SK-N-SH (cell line): ENCODE results near the gene CSRP2. TPM values are rescaled to one million over a fixed set of nuclear protein-coding genes. Genes with fewer than 3 reads are reported as not detected.
A peak's percentile ranks its signal among the peaks of the same experiment; 100 is the strongest.

Experiments
- CTCF ChIA-PET: fragments of 300-600, 350-600 bp; formaldehyde crosslinking; extraction: SDS; loops from one replicate; lab custom pipeline; 2021; lab: Yijun Ruan, JAX
- POLR2A ChIA-PET: fragments of 350-600 bp; sonication (Branson Sonifier 250); formaldehyde crosslinking; extraction: SDS; loops from one replicate; lab custom pipeline; 2020; ENCODE audit warnings: antibody characterized with exemption, inconsistent platforms; lab: Yijun Ruan, JAX
- DNase-seq: peaks from one replicate; pipeline ENCODE4 v3.0.0; 2012
- H2AFZ ChIP-seq: fragments of 200-600 bp; sonication (generic); 2 replicates; pipeline ENCODE4 v1.8.1; 2016; ENCODE audit warnings: antibody characterized with exemption, mild to moderate bottlenecking, low read depth
- H3F3A ChIP-seq: fragments of 200-600 bp; sonication (generic); replicated peaks from 2 replicates; pipeline ENCODE3; 2016; ENCODE audit warnings: antibody characterized with exemption, mild to moderate bottlenecking; ENCODE audit not compliant: insufficient read depth
- H3K27ac ChIP-seq, 2 experiments: fragments of 200-500 bp in 1 of 2; fragments of 200-600 bp in 1 of 2; sonication (Bioruptor generic) in 1 of 2; sonication (generic), shearing (Covaris generic) in 1 of 2; 2 replicates each; pipeline versions ENCODE4 v1.5.1 to v1.6.1; 2014 to 2016; ENCODE audit warnings: low read depth in 2 of 2, inconsistent platforms in 1 of 2, low read length in 1 of 2, mild to moderate bottlenecking in 1 of 2, mixed read lengths in 1 of 2
- H3K27me3 ChIP-seq: fragments of 200-600 bp; sonication (generic), shearing (Covaris generic); 2 replicates; pipeline ENCODE4 v1.6.1; 2016; ENCODE audit warnings: mixed run types; ENCODE audit not compliant: insufficient read depth
- H3K36me3 ChIP-seq, 2 experiments: fragments of 200-500 bp in 1 of 2; fragments of 200-600 bp in 1 of 2; sonication (Bioruptor generic) in 1 of 2; sonication (generic) in 1 of 2; replicated peaks in 1 of 2; 2 replicates each; pipeline versions ENCODE3 to v1.5.1; 2014 to 2016; ENCODE audit warnings: low read length in 1 of 2, mild to moderate bottlenecking in 1 of 2; ENCODE audit not compliant: insufficient read depth in 2 of 2, control insufficient read depth in 1 of 2
- H3K4me1 ChIP-seq, 2 experiments: fragments of 200-500 bp in 1 of 2; fragments of 200-600 bp in 1 of 2; sonication (Bioruptor generic) in 1 of 2; sonication (generic), shearing (Covaris generic) in 1 of 2; 2 replicates each; pipeline versions ENCODE4 v1.5.1 to v1.6.1; 2014 to 2016; ENCODE audit warnings: low read depth in 1 of 2, low read length in 1 of 2, mixed run types in 1 of 2; ENCODE audit not compliant: insufficient read depth in 2 of 2, control insufficient read depth in 1 of 2
- H3K4me2 ChIP-seq: fragments of 200-600 bp; sonication (generic), shearing (Covaris generic); 2 replicates; pipeline ENCODE4 v1.6.1; 2017; ENCODE audit warnings: mixed run types
- H3K4me3 ChIP-seq, 2 experiments: fragments of 200-500 bp in 1 of 2; fragments of 200-600 bp in 1 of 2; sonication (Bioruptor generic) in 1 of 2; sonication (generic), shearing (Covaris generic) in 1 of 2; 2 replicates each; pipeline versions ENCODE4 v1.5.1 to v1.8.1; 2014 to 2016; ENCODE audit warnings: low read depth in 2 of 2, inconsistent platforms in 1 of 2, low read length in 1 of 2, mild to moderate bottlenecking in 1 of 2, mixed read lengths in 1 of 2, moderate library complexity in 1 of 2
- H3K79me2 ChIP-seq: fragments of 200-600 bp; sonication (generic); 2 replicates; pipeline ENCODE4 v1.8.1; 2017; ENCODE audit warnings: mild to moderate bottlenecking; ENCODE audit not compliant: insufficient read depth
- H3K9ac ChIP-seq: fragments of 200-600 bp; sonication (generic); 2 replicates; pipeline ENCODE4 v1.6.1; 2017; ENCODE audit warnings: mixed run types
- H3K9me2 ChIP-seq: fragments of 200-600 bp; sonication (generic); 2 replicates; pipeline ENCODE4 v1.6.1; 2017; ENCODE audit warnings: mixed run types
- H3K9me3 ChIP-seq: fragments of 200-600 bp; sonication (generic); 2 replicates; pipeline ENCODE4 v1.6.1; 2017; ENCODE audit warnings: mixed run types, mild to moderate bottlenecking, moderate library complexity
- H4K20me1 ChIP-seq: fragments of 200-600 bp; sonication (generic); 2 replicates; pipeline ENCODE4 v1.6.1; 2017; ENCODE audit warnings: mild to moderate bottlenecking, mixed run types; ENCODE audit not compliant: insufficient read depth
- EP300 ChIP-seq, 2 experiments: IDR thresholded peaks; 2 replicates each; pipeline versions ENCODE4 v1.4.0 to v1.6.1; 2012; ENCODE audit warnings: borderline replicate concordance in 1 of 2, low read depth in 1 of 2, low read length in 1 of 2
- EZH2phosphoT487 ChIP-seq: fragments of 200-600 bp; sonication (generic); IDR thresholded peaks from 2 replicates; pipeline ENCODE4 v1.6.1; 2017; ENCODE audit warnings: low read depth, mixed run types, mild to moderate bottlenecking, antibody characterized with exemption, moderate library complexity, borderline replicate concordance
- FOSL2 ChIP-seq: IDR thresholded peaks from 2 replicates; pipeline ENCODE4 v1.4.0; 2012; ENCODE audit warnings: low read depth, mild to moderate bottlenecking, moderate library complexity, borderline replicate concordance
- FOXJ3 ChIP-seq: sonication (generic); formaldehyde crosslinking; IDR thresholded peaks from 2 replicates; pipeline ENCODE4 v1.5.1; 2020; ENCODE audit warnings: mild to moderate bottlenecking, missing genetic modification reagents
- GATA2 ChIP-seq: sonication (generic); formaldehyde crosslinking; IDR thresholded peaks from 2 replicates; pipeline ENCODE4 v1.5.0; 2020; ENCODE audit warnings: mild to moderate bottlenecking, missing genetic modification reagents
- MEF2A ChIP-seq: IDR thresholded peaks from 2 replicates; pipeline ENCODE4 v1.4.0; 2012; ENCODE audit warnings: low read depth, borderline replicate concordance
- POLR2AphosphoS5 ChIP-seq: IDR thresholded peaks from 2 replicates; pipeline ENCODE4 v1.6.1; 2012; ENCODE audit warnings: low read depth, low read length
- SMC3 ChIP-seq: IDR thresholded peaks from 2 replicates; pipeline ENCODE4 v1.6.1; 2012; ENCODE audit warnings: low read depth, low read length, improper control_type of control experiment
- TAF1 ChIP-seq: IDR thresholded peaks from 2 replicates; pipeline ENCODE4 v1.6.1; 2012; ENCODE audit warnings: low read depth, mild to moderate bottlenecking, low read length, moderate library complexity, borderline replicate concordance
- TCF12 ChIP-seq: IDR thresholded peaks from 2 replicates; pipeline ENCODE4 v1.4.0; 2012
- TEAD4 ChIP-seq: IDR thresholded peaks from 2 replicates; pipeline ENCODE4 v1.4.0; 2012; ENCODE audit warnings: mild to moderate bottlenecking, borderline replicate concordance; ENCODE audit not compliant: insufficient read depth
- YY1 ChIP-seq: IDR thresholded peaks from 2 replicates; pipeline ENCODE4 v1.4.0; 2012; ENCODE audit warnings: low read depth, mild to moderate bottlenecking
- WGBS: methylation state at CpG from one replicate; pipeline ENCODE4 v1.1.6; 2017; ENCODE audit warnings: low lambda C conversion rate; 5-methylcytosine and 5-hydroxymethylcytosine counted together
- polyA plus RNA-seq, 3 experiments: library from polyadenylated mRNA; depleted of rRNA; stranded (reverse); fragments of >200 nt; gene quantifications; 2 replicates each; pipeline ENCODE4 v1.2.3, GENCODE V29; 2012
- TF ChIP-seq, protein P1 (sequence below): IDR thresholded peaks from 2 replicates; pipeline ENCODE4 v1.6.1; 2012; ENCODE audit warnings: mild to moderate bottlenecking, low read depth, low read length, moderate library complexity
- TF ChIP-seq, protein P2 (sequence below): fragments of 150-350 bp; IDR thresholded peaks from 2 replicates; pipeline ENCODE4 v1.6.1; 2016; ENCODE audit warnings: mild to moderate bottlenecking, low read depth, low read length

CSRP2 gene
- polyA plus RNA-seq, 1 of the 3 experiments (the other 2 are of a cell fraction) = 87.6 TPM

DNA sequence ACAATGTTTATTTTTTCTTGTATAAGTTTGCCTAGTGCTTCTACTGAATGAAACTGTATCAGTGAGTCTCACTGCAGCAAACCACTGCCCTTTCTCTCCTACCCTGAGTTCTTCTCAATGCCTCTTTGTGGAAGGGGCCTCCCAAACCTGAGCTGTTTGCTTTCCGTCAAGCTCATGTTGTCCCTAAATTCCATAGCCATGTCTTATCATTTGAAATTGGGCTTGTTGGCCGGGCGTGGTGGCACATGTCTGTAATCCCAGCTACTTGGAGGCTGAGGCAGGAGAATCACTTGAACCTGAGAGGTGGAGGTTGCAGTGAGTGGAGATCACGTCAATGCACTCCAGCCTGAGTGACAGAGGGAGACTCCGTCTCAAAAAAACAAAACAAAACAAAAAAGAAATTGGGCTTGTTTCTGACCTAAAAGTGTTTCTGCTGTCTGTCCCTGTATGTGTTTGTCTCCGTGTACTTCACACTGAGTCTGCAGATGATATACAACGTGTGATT lies 1.8 kb upstream of the CSRP2 start:
- peak overlapping the region; percentile 25; the same call in 1 of the 2 replicates for H2AFZ ChIP-seq
- H3K4me3 ChIP-seq = no peak overlapping the region
- no peak for DNase-seq
- ChIA-PET CTCF (interaction anchor here (1.6 to 3.5 kb wide), 2 partner anchors 130 to 170 kb away, joined by 4 to 20 read pairs; no protein-coding TSS in a partner anchor), POLR2A (no interaction called here)
- H3K36me3 ChIP-seq = no peaks in the 10 kb centered on the region
- 95% methylated on average over 7 of the region's 7 CpGs for WGBS
- H3K79me2 ChIP-seq = peaks cover 26% of the 10 kb centered on the region
- H3K9me2 ChIP-seq = no peaks in the 10 kb centered on the region
- no peaks in the 10 kb centered on the region for H3F3A ChIP-seq
- no peaks in the 10 kb centered on the region for H3K9me3 ChIP-seq
- peaks cover 3 to 18% of the 10 kb centered on the region in 2 experiments; a peak in 2 of 4 replicates for H3K4me1 ChIP-seq
- H3K27ac ChIP-seq = no peak overlapping the region; a peak in 1 of 4 replicates
- H3K27me3 ChIP-seq = no peaks in the 10 kb centered on the region
- TF ChIP-seq, protein P1, sequence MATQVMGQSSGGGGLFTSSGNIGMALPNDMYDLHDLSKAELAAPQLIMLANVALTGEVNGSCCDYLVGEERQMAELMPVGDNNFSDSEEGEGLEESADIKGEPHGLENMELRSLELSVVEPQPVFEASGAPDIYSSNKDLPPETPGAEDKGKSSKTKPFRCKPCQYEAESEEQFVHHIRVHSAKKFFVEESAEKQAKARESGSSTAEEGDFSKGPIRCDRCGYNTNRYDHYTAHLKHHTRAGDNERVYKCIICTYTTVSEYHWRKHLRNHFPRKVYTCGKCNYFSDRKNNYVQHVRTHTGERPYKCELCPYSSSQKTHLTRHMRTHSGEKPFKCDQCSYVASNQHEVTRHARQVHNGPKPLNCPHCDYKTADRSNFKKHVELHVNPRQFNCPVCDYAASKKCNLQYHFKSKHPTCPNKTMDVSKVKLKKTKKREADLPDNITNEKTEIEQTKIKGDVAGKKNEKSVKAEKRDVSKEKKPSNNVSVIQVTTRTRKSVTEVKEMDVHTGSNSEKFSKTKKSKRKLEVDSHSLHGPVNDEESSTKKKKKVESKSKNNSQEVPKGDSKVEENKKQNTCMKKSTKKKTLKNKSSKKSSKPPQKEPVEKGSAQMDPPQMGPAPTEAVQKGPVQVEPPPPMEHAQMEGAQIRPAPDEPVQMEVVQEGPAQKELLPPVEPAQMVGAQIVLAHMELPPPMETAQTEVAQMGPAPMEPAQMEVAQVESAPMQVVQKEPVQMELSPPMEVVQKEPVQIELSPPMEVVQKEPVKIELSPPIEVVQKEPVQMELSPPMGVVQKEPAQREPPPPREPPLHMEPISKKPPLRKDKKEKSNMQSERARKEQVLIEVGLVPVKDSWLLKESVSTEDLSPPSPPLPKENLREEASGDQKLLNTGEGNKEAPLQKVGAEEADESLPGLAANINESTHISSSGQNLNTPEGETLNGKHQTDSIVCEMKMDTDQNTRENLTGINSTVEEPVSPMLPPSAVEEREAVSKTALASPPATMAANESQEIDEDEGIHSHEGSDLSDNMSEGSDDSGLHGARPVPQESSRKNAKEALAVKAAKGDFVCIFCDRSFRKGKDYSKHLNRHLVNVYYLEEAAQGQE = no peak
- TF ChIP-seq GATA2 (CRISPR knock-in tag) (no peak), TEAD4 (no peak), TAF1 (no peak), POLR2AphosphoS5 (no peak), MEF2A (no peak)
- no peaks in the 10 kb centered on the region for H4K20me1 ChIP-seq
- no peak overlapping the region for H3K4me2 ChIP-seq
- H3K9ac ChIP-seq = no peak overlapping the region

- H3K79me2 ChIP-seq = peaks cover 26% of the 10 kb centered on the region
- H3K4me3 ChIP-seq = peak overlapping the region; percentile 89 to 94
- peak overlapping the region; percentile 81 to 92 for H3K27ac ChIP-seq
- no peaks in the 10 kb centered on the region for H3F3A ChIP-seq
- no peak for TF ChIP-seq TAF1
- no peak for TF ChIP-seq SMC3
- TF ChIP-seq EP300 (IDR thresholded peaks at IDR 0.05; ENCODE audit: borderline replicate concordance in 1 of 2, low read depth in 1 of 2, low read length in 1 of 2) = no peak
- TF ChIP-seq, protein P2, sequence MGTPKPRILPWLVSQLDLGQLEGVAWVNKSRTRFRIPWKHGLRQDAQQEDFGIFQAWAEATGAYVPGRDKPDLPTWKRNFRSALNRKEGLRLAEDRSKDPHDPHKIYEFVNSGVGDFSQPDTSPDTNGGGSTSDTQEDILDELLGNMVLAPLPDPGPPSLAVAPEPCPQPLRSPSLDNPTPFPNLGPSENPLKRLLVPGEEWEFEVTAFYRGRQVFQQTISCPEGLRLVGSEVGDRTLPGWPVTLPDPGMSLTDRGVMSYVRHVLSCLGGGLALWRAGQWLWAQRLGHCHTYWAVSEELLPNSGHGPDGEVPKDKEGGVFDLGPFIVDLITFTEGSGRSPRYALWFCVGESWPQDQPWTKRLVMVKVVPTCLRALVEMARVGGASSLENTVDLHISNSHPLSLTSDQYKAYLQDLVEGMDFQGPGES = no peak
- no peak for TF ChIP-seq FOXJ3
- TF ChIP-seq, protein P1 = no peak
- TF ChIP-seq FOSL2 = no peak
- no peak for TF ChIP-seq TCF12
- no peak for TF ChIP-seq YY1
- TF ChIP-seq POLR2AphosphoS5 = no peak
- TF ChIP-seq EZH2phosphoT487 = no peak
- no peaks in the 10 kb centered on the region for H3K9me3 ChIP-seq
- ChIA-PET POLR2A (interaction anchor here (1.0 to 1.8 kb wide), 2 partner anchors 117 to 131 kb away, joined by 3 to 9 read pairs; partner anchors contain the start of gene ZDHHC17), CTCF (interaction anchor here (0.9 to 3.5 kb wide), 7 partner anchors 12 to 258 kb away, joined by 3 to 20 read pairs (median 3); no protein-coding TSS in a partner anchor)
- H3K27me3 ChIP-seq = no peaks in the 10 kb centered on the region
- H3K36me3 ChIP-seq = no peaks in the 10 kb centered on the region
- no peaks in the 10 kb centered on the region for H4K20me1 ChIP-seq
- no peak for DNase-seq
- WGBS = 74% methylated on average over 13 of the region's 13 CpGs
- H3K4me2 ChIP-seq = peak overlapping the region; percentile 82
- peak overlapping the region; percentile 71 for H2AFZ ChIP-seq
- peak overlapping the region; percentile 90 for H3K9ac ChIP-seq
- no peaks in the 10 kb centered on the region for H3K9me2 ChIP-seq
- peaks cover 3 to 18% of the 10 kb centered on the region in 2 experiments; a peak in 2 of 4 replicates for H3K4me1 ChIP-seq
Observed at GRCh38 chr12:76879710-76880518, 1.1 kb upstream of the CSRP2 start.
